GM21786 (cell line): ENCODE results near the gene FOXC2.
"Not testable (repeated sequence)": the region's sequence is repeated elsewhere in the genome, so short reads cannot be mapped to it uniquely, and the experiment has no call there.

Experiments used
- ATAC-seq: cut with Tn5 transposase; IDR thresholded peaks from one replicate; pipeline ENCODE4 v1.9.1; 2021; ENCODE audit not compliant: unreplicated experiment

The FOXC2 gene

DNA sequence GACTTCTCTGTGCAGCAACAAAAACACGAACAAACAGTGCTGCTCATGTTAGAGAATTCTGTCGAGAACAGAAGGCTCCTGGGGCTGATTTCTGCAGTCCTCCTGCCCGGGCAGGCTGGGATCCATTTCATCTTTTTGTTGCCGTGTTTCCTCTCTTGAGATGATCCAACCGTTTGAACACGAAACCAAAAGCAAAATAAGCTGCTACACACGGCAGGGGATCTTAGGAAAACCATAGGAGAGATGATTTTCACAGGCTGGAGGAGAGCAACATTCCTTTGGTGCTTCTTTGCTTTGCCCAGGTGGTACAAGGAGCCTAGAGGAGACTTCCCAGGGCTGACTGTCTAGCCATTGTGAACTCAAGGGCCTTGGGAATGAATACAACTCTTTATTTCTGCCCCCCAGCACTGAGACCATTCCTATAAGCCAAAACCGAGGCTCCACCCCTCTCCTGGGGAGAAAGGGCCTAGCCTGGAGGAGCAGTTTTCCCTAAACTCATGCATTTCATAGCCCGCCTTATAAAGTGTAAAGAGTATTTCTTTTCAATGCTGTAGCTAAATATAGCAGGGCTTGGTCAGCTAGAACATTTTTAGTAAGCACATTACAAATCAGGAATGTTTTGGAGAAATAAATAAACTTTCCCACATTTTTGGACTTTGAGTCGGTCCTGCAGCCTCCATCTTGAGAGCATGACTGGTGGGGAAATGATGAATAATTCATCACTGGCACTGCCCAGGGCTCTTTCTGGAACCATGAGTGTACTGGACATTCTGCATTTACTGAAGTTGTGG is 19.4 kb downstream of the FOXC2 start:
- no peak for ATAC-seq

DNA sequence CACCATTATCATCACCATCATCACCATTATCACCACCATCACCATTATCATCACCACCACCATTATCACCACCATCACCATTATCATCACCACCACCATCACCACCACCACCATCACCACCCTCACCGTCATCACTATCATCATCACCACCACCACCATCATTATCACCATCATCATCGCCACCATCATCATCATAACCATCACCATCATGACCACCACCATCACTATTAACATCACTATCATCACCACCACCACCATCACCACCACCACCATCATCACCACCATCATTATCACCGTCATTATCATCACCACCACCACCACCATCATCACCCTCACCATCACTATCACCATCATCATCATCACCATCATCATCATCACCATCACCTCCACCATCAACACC is 20.9 kb downstream of the FOXC2 start:
- no peak for ATAC-seq

DNA sequence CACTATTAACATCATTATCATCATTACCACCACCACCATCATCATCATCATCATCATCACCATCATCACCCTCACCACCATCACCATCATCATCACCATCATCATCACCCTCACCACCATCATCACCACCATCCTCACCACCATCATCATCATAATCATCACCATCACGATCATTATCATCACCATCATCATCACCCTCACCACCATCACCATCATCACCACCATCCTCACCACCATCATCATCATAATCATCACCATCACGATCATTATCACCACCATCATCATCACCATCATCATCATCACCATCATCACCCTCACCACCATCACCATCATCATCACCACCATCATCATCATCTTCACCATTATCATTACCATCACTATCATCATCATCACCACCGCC is 21.3 kb downstream of the FOXC2 start:
- not testable (repeated sequence) for ATAC-seq

DNA sequence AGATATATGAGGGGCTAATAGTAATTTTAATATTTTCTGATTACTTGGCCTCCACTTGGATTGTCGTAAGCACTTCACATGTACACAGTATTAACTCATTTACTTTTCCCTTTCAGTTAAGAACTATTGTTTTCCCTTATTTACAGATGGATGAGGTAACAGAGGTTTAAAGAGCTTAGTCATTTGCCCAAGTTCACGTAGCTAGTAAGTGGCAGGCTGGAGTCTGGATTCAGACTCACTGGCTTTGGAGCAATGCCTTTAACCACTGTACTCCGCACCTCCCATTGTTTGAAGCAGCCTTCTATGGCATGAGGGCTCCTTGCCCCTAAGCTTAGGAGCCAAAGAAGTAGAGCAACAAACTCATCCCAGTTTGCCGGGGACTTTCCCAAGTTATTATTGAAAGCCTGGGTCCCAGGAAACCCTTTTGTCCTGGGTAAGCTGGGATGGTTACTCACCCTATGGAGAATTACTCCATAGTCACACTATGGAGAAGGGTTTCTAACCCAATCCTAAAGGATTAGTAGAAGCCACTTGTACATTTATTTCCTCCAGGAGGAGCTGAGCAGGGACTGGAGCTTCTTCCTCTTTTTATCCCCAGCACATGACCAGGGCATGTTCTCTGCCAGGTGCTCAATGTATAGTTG is 24.0 kb downstream of the FOXC2 start:
- ATAC-seq: no peak

DNA sequence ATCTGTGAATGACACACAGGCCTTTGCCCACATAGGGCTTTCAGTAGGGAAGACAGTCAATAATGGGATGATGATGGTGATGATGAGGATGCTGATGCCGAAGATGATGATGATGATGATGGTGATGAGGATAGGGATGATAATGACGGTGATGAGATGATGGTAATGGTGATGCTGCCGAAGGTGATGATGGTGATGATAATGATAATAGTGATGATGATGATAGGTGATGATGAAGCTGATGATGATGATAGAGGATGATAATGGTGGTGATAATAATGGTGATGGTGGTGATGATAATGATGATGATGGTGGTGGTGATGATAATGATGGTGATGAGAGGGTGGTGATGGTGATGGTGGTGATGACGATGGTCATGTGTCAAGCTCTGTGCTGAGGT is 24.6 kb downstream of the FOXC2 start:
- ATAC-seq: no peak

DNA sequence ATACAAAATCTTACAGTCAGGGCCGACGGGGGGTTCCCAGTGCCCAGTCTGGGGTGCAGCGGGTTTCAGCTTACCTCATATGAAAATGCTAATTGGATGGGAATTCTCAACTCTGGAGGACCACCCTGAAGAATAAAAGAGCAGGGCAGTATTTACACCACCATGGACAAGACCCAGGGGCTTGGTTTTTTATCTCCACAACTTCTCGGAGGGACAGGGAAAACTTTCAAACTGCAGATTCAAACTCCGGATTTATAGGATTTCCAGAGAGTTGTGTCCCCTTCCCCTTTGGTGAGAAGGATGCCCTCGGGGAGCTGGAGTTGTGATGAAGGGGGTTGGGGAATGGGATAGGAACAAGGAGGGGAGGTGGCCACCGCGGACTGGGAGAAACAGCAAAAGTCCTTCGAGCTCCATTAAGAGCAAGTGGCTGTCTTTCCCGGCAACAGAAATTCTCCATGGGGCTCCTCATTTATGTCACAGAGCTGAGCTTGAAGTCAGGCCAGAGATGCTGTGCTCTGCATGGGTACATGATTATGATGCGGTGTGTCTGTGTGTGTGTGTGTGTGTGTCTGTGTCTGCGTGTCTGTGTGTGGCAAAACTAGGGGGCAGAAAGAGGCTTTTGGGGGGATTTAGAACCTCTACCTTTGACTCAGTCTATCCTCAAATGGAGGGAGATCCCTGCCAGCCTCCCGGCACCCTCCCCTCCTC is 27.4 kb downstream of the FOXC2 start:
- no peak for ATAC-seq

DNA sequence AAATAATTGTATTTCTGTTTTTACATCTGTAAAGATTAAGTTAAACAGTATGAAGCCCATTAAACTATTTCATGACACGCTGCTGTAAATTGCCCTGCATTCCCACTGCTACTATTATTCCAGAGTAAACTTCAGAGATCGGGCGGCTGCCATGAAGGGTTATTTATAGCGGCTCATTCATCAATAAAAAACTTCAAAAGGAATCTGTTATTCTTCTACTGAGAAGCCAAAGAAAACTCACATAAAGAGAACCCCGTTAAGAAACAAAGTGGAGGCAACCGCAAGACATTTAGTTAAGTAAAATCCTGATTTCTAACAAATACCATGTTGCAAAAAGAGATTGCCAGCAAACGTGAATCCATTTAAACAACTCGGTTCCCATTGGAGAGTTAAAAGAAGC is 28.1 kb downstream of the FOXC2 start:
- no peak for ATAC-seq

DNA sequence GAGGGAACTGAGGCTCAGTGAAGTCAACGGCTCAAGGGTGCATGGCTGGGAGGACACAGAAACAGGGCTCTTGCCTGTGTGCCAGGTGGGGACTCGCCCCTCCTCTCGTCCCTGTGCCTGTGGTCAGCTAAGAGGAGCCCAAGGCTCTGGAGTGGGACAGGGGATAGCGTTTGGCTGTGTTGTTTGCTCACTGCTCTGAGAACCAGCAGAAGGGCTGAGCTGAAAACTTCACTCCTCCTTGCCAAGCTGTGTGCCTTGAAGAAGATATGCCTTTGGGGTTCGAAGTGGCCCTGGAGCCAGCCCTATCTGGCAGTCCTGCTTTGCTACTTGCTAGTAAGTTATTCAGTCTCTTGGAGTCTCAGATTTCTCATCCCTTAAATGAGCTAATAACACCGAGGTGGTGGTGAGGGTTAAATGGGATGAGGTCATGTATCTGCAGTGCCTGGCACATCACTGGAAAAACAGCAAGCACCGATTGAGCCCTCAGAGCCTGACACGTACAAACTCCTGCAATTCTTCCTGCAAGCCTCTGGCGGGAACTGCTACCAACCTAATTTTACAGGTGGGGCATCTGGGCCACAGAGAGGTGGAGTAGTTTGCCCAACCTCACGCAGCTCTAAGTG is 29.5 kb downstream of the FOXC2 start:
- no peak for ATAC-seq

DNA sequence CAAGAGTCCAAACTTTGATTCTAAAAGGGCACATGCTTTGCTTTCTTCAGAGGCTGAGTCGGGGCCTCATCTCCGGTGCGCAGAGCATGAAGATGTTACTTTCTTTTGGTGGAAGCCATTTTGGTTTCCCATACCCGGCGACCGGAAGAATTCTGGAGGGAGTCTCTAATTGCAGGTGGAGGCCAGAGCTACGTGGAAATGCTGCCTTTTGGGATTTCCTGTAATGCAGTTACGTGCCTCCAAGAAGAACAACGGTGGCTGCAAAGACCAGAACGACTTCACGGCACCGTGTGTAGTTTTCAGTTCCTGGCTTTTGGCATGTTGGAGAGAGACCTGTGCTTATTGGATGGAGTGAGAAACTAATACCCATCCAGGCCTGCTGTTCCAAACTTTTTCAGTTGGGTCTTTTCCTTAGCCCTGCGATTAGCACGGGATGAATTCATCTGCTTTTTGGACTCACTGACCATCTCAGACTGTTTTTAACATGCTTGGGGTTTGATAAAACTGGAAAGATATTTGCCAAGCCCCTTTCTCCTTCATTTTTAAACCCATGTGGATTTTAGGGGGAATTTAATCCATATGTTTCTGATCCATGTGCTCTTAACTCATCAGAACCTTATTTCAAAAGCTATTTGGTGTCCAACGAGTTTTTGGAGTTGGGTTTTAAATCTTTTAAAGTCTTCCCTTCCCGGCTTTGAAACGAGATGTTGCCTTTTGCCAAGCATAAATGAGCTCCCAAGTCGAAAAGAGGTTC is 30.7 kb downstream of the FOXC2 start:
- ATAC-seq: no peak

DNA sequence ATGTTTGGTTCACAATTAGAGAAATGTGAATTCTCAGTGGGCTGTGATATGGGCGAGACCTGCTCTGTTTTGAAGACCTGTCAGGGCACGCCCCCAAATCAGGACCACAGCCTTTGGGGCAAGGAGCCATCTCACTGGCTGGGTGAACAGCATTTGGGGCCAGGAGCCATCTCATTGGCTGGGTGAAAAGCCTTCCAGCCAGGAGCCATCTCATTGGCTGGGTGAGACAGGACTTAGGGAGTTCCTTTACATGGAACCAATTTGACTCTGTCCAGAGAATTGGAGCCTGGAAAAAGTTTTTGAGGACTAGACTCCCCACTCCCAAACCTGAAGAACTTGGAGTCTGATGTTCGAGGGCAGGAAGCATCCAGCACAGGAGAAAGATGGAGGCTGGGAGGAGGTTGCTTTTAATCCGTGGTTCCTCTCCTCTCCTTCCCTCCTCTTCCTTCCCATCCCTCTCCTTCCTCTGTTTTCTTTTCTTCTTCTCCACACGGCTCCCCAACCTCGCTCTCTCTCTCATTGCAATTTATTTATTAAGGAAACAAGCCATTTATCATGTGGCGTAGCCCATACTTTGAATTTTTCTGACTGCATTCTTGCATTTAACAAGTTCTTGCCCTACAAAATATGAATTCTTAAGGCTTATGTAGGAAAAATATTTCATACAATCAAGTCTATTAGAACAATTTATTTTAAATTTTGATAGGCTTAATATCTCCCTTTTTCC is 31.4 kb downstream of the FOXC2 start:
- ATAC-seq: no peak

DNA sequence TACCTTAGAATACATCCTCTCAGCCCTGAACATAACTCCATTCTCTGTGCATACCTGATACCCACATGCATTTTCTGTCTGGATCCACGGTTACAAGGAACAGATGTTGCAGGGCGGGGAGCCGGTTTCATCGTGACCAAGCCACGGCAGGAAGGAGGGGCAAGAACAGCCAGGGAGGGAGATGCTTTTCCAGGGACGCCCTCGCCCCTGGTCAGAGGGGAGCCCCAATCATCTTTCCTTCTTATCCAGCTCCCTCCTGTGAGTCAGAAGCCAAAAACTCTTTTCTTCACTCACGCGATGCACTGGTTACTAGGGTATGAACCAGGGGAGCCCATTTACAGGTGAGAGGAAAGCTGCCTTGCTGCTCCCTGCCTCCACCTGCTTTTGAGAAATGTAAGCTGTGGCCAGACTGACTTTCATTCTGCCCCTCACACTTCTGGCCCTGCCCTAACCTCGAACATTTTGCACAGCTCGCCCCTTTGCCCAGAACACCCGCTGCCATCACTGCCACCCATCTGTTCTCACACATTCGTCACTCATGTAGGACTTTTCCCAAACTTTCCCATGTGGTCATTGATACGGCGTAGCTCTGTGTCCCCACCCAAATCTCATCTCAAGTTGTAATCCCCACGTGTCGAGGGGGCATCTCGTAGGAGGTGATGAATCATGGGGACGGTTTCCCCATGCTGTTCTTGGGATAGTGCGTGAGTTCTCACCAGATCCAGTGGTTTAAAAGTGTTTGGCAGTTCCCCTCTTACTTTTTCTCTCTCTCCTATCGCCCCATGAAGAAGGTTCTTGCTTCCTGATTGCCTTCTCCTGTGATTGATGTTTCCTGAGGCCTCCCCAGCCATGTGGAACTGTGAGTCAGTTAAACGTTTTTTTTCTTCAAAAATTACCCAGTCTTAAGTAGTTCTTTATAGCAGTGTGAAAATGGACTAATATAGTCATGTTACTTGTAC is 32.3 kb downstream of the FOXC2 start:
- ATAC-seq: no peak

DNA sequence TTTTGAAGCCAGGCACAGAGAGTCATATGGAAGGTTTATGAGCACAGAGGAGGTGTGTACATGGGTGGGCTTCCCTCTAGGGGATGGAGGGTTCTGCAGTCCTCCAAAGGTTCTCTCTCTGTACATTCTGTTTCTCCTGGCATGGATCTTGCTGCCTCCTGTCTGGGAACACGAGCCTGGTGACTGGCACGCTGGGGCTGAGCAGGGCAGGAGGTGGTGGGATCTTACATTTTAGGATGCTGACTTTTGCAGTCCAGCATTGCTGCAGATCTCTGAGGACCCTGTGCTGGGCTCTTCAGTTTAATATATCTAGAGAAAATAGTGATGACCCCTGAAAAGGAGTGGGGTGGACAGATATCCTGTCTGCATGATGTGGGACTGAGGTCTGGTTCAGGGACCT is 34.7 kb downstream of the FOXC2 start:
- ATAC-seq: no peak

DNA sequence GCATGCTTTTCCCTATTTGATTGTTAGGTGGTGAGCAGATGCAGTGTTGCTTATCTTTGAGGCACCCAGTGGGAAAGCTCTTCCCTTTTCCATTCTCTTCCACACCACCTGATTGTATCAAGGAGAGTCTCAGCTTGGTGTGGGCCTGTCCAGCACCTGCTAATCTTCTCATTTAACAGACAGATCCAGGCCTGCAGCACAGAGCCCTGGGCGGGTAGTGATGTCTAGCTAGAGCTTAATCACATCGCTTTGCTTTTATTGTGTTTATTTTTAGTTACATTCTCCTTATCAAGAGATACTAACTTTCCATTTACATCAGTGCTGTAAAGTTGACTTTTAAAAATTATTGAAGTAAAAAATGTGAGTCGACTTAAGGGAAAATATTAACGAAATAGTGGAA is 35.9 kb downstream of the FOXC2 start:
- no peak for ATAC-seq

DNA sequence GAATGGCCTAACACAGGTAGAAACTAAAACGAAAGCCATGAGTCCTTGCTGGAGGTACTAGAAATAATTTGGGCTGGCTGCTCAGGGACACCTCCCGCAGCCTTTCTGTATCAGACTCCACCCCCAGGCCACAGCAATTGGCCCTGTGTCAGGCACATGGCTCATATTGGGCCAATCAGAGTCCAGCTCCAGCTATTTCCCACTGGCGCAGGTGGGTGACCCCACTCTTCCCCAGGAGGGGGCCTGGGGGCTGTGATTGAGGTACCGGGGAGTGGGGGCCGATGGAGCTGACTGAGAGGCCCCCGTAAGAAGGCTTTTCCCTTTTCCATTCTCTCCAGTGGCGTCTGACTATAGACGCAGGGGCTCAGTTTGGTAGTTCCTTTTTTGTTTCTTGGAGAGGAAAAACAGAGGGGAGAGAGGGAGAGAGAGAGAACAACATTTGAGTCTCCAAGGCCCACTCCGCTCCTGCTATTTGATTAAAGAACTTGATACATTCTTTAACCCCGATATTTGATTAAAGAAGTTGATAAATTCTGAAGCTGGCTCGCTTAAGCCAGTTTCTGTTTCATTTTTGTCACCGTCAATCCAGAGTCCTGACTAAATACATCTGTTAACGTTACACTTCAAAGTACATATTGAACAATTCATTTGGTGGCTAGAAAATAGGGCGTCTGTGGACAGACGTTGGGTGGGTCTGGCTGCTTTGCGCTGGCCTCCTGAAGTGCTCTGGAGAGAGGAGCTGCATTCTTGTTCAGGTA is 38.0 kb downstream of the FOXC2 start:
- no peak for ATAC-seq

DNA sequence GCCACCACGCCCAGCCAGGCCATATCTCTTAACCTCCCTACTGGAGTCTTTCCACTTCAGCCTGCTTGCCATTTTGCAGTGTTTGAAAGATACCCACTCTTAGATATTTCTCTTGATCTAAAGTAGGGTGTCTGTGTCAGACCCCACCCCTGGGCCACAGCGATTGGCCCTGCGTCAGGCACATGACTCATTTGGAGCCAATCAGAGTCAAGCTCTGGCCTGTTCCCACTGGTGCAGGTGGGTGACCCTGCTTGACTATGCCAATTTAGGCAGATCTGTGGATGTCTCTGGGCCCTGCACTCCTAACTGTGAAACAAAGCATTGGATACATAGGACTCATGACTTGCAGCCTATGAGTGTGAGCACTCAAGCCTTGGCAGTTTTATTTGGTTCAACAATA is 39.3 kb downstream of the FOXC2 start:
- no peak for ATAC-seq

DNA sequence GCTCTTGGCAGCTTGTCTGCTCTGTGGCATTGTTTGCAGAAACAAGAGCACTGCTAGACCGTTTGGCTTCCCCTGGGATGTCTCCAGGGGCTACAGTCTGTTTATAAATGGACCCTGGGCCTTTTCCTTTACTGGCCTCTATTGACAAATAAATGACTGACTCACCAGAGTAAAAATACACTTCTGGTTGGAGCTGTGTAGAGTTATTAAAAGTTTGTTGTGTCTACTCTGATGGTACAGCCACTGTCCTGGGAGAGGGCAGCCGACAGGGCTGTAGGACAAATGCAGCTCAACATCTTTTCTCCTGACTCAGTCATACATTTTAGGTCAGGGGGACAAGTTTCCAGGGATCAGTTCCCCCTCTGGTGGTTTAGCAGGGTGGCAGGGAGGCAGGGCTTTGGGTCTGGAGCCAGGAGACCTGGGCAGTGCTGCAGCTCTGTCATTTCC is 41.7 kb downstream of the FOXC2 start:
- no peak for ATAC-seq

DNA sequence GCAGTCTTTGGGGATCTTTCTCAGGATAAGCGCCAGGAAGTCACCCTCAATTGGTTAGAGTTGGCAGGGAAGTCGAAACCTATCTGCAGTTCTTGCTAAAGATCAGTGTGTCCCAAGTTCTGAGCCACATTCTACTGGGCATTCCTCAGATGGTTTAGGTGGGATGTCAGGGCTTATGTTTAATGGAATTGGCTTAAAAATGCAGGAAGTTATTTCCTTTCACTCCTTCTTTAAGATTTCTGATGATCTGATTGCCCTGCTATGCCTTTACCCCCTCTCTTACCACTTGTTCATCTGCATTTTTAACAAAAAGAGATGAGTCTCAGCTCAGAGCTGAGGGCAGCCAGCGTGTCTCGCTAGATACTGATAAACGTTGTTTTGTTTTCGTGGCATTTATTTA is 42.5 kb downstream of the FOXC2 start:
- no peak for ATAC-seq

DNA sequence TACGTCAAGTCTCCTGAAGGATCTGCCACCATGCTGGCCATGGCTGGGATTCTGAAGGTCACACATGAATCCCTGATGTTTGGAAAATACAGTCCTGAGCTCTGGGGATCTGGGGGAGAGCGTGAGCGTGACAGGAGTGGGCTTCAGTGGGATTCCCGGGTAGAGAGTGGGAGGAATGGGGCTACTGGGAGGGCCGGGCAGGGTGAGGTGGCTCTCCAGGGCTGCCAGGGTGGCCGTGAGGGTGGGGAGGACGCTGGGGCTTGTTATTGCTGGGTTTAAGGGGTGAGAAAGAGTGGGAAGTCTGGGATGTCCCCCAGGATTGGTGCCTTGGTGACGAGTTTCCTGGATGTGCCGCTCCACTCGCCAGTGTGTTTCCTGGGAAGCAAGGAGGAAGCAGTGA is 43.0 kb downstream of the FOXC2 start:
- ATAC-seq: no peak
